ENCODE results near the gene MYO18B.

MYO18B gene

DNA sequence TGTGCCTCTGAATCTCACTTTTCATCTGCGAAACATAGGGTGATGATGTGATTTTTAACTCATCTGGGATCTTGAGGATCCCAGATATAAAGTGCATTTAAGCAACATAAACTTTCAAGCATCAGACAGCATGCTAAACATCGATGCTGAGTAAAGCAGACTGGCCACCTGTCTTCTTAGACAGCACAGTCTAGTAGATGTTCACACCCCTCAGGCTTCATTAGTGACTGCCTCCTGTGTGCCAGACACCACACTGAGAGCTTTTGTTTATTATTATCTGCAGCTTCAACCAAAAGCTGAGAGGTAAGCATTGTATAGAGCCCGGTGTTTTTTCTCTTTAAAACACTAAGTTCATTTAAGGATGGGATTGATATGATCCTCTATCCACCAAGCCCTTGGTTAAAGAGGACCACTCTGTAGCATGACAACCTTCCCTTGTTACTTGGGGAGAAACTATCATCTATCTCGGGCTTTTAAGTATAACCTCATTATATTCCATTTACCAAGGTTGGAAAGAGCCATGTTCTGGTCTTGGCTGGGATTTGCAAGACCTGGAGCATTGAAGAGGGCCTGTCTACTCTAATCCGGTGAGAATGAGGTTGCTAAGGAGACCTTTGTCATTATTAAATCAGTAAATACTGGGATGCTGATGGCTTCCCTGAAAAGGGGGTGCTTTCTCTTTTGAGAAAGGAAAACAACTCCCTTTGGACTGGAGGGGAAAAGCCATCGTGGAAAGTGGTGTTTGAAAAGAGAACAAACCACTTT lies 313.0 kb downstream of the MYO18B start:
- Histone ChIP-seq H3K9ac (no peak overlapping the region), H3K4me3 (no peak overlapping the region), H3K27ac (no peak overlapping the region), H3K36me3 (no peaks in the 10 kb centered on the region), H3K4me1 (peaks cover 57% of the 10 kb centered on the region), H3K27me3 (no peaks in the 10 kb centered on the region; the same call in 1 of the 2 replicates), H3K9me3 (no peaks in the 10 kb centered on the region), H3K4me2 (peak overlapping the region; percentile 67), H4K20me1 (no peaks in the 10 kb centered on the region)
- no peak for TF ChIP-seq Cebpa-rat (IDR thresholded peaks at IDR 0.05)

DNA sequence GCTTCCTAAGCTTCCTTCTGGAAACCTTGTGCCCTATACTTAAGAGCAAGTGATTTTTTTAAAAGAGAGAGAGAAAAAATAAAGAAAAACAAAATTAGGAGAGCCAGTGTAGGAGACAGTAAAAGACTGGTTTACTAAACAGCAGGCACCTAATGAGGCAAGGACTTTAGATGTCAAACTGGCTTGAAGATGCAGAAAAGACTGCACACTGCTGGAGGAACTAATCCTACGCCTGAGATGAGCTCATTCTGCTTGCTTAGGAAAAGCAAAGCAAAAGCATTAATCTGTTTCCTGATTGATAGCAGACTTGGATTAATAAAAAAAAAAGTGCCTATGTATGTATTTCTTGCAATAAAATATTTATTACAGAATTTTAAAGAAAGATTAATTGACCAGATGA lies 313.7 kb downstream of the MYO18B start:
- Histone ChIP-seq H3K4me2 (peak overlapping the region; percentile 67; the same call in 1 of the 2 replicates), H3K4me1 (peaks cover 57% of the 10 kb centered on the region), H3K36me3 (no peaks in the 10 kb centered on the region), H3K27ac (no peak overlapping the region), H3K4me3 (no peak overlapping the region), H4K20me1 (no peaks in the 10 kb centered on the region), H3K9me3 (no peaks in the 10 kb centered on the region), H3K9ac (no peak overlapping the region), H3K27me3 (no peaks in the 10 kb centered on the region; the same call in 1 of the 2 replicates)
- no peak for TF ChIP-seq Cebpa-rat (IDR thresholded peaks at IDR 0.05)

DNA sequence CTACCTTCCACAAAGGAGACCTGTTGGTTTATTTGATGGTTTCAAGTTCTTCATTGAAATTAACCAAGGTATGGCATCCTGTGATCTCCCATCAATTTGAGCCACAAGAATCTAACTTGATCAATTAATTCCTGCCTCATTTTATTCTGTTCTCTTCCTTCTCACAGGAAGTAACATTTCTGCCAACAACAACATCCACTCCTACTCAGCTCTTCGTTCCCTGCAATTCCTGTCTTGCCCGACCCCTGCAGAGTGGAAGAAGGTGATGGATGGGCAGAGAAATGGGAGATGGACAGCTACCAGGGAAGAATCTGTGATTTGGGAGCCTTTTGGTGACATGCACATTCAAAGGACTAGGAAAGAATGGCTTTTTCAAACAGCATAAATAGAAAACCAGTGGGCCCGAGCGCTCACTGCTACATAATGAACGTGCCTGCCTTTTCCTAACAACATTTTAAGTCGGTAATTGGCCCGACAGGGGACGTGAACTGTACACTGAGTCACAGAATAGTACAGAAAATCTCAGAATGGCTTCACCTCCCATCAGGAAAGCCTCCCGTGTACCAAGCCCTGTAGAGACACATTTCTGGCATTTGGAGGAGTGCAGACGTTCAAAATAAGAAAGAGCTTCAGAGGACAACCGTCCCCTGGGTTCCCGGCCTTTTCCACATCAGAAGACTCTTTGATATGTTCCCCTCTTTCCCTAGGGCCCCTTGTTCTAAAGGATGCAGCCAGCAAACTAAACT lies 314.6 kb downstream of the MYO18B start:
- Histone ChIP-seq H3K27ac (no peak overlapping the region), H3K27me3 (no peaks in the 10 kb centered on the region; the same call in 1 of the 2 replicates), H4K20me1 (no peaks in the 10 kb centered on the region), H3K4me3 (no peak overlapping the region), H3K4me2 (peak overlapping the region; percentile 73), H3K9ac (no peak overlapping the region), H3K4me1 (peaks cover 57% of the 10 kb centered on the region), H3K9me3 (no peaks in the 10 kb centered on the region), H3K36me3 (no peaks in the 10 kb centered on the region)
- TF ChIP-seq Cebpa-rat (IDR thresholded peaks at IDR 0.05): no peak

DNA sequence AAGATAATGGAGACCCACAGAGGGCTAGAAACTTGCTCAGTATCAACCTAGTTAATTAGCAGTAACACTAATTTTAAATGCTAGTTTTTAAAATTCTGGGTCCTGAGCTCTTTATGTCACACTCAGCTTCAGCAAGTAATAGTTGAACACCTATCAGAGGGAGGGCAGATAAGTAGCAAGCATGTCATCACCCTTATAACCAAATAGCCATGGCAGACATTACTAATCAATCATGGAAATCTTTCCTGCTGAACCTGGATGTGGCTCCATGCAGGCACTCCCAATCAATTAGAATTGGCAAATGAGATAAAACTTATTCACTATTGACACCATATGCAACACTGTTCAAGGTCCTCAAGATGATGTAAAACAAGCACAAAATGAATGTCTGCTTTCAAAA lies 315.7 kb downstream of the MYO18B start:
- Histone ChIP-seq H3K27me3 (no peaks in the 10 kb centered on the region; the same call in 1 of the 2 replicates), H3K9me3 (no peaks in the 10 kb centered on the region), H3K4me1 (peaks cover 51% of the 10 kb centered on the region), H4K20me1 (no peaks in the 10 kb centered on the region), H3K36me3 (no peaks in the 10 kb centered on the region), H3K4me3 (no peak overlapping the region), H3K9ac (no peak overlapping the region), H3K4me2 (peak overlapping the region; percentile 73), H3K27ac (no peak overlapping the region)
- no peak for TF ChIP-seq Cebpa-rat (IDR thresholded peaks at IDR 0.05)

DNA sequence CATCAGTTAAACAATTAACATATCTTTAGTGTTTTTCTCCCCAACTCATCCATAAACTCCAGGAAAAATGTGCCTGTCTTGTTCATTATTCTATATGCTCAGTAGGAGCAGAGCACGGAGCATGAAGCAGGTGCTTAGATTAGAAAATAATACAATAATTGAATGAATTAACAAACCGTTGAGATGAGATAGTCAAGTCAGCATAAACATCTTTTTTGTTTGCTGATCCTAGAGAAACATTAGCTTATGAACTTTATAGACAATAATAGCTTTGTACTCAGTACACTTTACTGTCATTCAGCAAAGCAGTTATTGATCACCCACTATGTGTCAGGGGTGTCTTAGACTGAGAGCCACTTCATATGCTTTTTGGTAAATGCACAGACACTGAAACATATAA lies 322.1 kb downstream of the MYO18B start:
- Histone ChIP-seq H3K27ac (no peak overlapping the region), H4K20me1 (no peaks in the 10 kb centered on the region), H3K9me3 (no peaks in the 10 kb centered on the region), H3K4me3 (no peak overlapping the region), H3K4me2 (no peak overlapping the region), H3K4me1 (peaks cover 7% of the 10 kb centered on the region; the same call in 1 of the 2 replicates), H3K36me3 (no peaks in the 10 kb centered on the region), H3K27me3 (no peaks in the 10 kb centered on the region), H3K9ac (no peak overlapping the region)
- TF ChIP-seq Cebpa-rat (IDR thresholded peaks at IDR 0.05): no peak

DNA sequence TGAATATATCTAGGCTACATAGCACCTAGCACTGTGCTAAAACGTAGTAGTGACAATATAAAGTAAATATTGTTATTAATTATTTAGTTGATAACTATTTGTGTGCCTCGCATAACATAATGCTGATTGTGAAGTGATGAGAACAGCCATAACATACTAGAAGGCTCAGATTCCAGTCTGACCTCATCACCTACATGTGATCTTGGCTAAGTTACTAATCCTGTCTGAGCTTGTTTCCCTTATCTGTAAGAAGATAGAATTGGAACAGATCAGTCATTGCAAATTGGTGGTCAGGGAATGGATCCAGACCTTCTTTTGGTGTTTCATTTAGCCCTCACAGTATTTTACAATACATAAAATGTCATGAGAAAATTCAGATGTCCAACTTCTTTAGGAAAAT lies 323.9 kb downstream of the MYO18B start:
- no peak overlapping the region for H3K9ac ChIP-seq

DNA sequence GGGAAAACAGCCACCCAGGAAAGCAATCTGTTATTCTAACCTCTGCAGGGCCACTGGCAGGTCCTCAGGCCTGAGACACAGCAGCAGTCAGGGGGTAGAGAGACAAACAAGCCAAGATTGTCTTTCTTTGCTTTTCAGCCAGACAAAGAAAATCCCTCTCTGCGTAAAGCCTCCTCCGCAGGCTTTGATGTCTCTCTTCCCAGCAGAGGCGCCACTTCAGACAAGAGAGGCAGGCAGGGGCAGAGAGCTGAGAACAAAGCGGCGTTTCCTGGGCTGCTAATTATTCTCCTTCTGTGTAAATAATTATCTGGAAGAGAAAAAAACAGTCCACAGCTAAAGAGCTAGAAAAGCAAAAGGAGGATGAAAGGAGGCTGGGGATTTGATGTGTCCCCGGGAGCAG lies 324.5 kb downstream of the MYO18B start:
- Histone ChIP-seq H3K4me1 (peaks cover 7% of the 10 kb centered on the region; the same call in 1 of the 2 replicates), H3K27me3 (no peaks in the 10 kb centered on the region), H3K4me2 (peak overlapping the region; percentile 9; the same call in 1 of the 2 replicates), H3K27ac (no peak overlapping the region), H3K9ac (no peak overlapping the region), H3K36me3 (no peaks in the 10 kb centered on the region), H3K9me3 (no peaks in the 10 kb centered on the region), H3K4me3 (no peak overlapping the region), H4K20me1 (no peaks in the 10 kb centered on the region)
- no peak for TF ChIP-seq Cebpa-rat (IDR thresholded peaks at IDR 0.05)

More for the DNA sequence above, 323.9 kb downstream of the MYO18B start:
- H3K4me1 ChIP-seq: peaks cover 7% of the 10 kb centered on the region; the same call in 1 of the 2 replicates
- no peaks in the 10 kb centered on the region for H3K27me3 ChIP-seq
- H3K27ac ChIP-seq: no peak overlapping the region
- no peak overlapping the region for H3K4me2 ChIP-seq
- no peaks in the 10 kb centered on the region for H3K9me3 ChIP-seq
- no peaks in the 10 kb centered on the region for H4K20me1 ChIP-seq
- H3K36me3 ChIP-seq: no peaks in the 10 kb centered on the region
- TF ChIP-seq Cebpa-rat (IDR thresholded peaks at IDR 0.05): no peak
- no peak overlapping the region for H3K4me3 ChIP-seq

DNA sequence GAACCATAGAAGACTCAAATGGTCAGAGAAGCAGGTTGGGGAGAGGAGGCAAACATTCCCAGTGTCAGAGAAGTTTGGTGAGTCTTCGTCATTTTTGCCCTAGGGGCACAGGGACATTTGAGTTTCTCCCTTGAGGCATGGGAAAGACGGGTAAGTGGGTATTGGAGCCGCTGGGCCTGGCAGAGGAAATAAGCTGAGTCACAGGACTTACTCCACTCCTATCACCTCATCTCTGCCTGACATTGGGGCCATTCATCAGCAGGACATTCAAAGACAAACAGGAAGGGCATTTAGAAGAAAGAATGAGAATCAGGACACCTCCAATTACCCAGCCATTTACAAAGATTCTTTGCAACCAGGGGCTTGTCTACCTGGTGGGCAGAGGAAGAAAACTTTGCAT lies 326.6 kb downstream of the MYO18B start:
- Histone ChIP-seq H3K36me3 (no peaks in the 10 kb centered on the region), H3K27me3 (no peaks in the 10 kb centered on the region), H3K4me2 (no peak overlapping the region), H3K9me3 (no peaks in the 10 kb centered on the region), H3K4me3 (no peak overlapping the region), H4K20me1 (no peaks in the 10 kb centered on the region), H3K4me1 (peaks cover 7% of the 10 kb centered on the region; the same call in 1 of the 2 replicates), H3K9ac (no peak overlapping the region), H3K27ac (no peak overlapping the region)
- TF ChIP-seq Cebpa-rat (IDR thresholded peaks at IDR 0.05): no peak

DNA sequence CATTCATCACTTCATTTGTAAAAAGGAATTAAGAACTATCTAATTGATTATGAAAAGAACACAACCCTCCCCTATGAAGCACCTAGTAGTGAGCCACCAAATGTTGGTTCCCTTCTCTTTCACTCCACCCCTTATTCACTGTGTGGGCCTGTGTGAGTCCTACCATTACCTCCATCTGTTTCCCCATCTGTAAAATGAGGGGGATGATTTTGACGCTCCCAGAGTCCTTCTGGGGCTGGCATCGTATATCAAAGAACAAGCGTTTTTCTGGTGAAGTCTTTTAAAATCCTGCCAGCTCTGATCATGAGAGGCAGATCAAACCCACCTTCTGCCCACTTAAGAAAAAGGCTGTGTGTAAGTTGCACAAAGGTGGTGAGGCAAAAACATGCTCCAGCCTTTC lies 330.6 kb downstream of the MYO18B start:
- TF ChIP-seq Cebpa-rat (IDR thresholded peaks at IDR 0.05): no peak
- Histone ChIP-seq H3K27me3 (no peaks in the 10 kb centered on the region), H3K36me3 (no peaks in the 10 kb centered on the region), H3K4me3 (no peak overlapping the region), H3K9ac (no peak overlapping the region), H3K4me1 (no peaks in the 10 kb centered on the region), H3K9me3 (no peaks in the 10 kb centered on the region), H3K4me2 (no peak overlapping the region), H3K27ac (no peak overlapping the region), H4K20me1 (no peaks in the 10 kb centered on the region)

DNA sequence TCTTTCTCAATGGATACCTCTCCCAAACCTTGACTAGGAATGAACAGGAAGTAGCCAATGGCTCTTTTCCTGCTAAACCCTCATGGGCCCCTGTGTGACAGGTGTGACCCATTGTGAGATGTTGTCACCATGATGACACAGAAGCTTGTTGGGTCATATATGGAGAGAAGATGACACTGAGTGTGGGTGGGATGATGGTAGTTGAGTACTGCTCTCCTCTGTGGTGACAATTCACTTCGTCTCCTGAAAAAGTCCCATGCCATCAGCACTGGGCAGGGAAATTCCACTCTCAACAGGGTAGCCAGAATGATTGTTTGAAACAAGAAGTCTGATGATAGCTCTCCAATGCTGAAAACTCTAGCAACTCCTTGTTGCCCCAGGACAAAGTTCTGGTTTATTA lies 333.3 kb downstream of the MYO18B start:
- Histone ChIP-seq H3K27ac (no peak overlapping the region), H3K36me3 (no peaks in the 10 kb centered on the region), H3K4me3 (no peak overlapping the region), H3K9ac (no peak overlapping the region), H3K9me3 (no peaks in the 10 kb centered on the region), H4K20me1 (no peaks in the 10 kb centered on the region), H3K27me3 (no peaks in the 10 kb centered on the region), H3K4me1 (no peaks in the 10 kb centered on the region), H3K4me2 (no peak overlapping the region)
- no peak for TF ChIP-seq Cebpa-rat (IDR thresholded peaks at IDR 0.05)
